GM21528 (cell line): ENCODE measurements around the gene C9.
A peak's percentile ranks its signal among the peaks of the same experiment; 100 is the strongest.
"Not testable (repeated sequence)": the region's sequence is repeated elsewhere in the genome, so short reads cannot be mapped to it uniquely, and the experiment has no call there.

Source experiments
- ATAC-seq: cut with Tn5 transposase; IDR thresholded peaks from one replicate; pipeline ENCODE4 v1.9.1; 2021; ENCODE audit warnings: mild to moderate bottlenecking, moderate library complexity; ENCODE audit not compliant: unreplicated experiment, low FRiP score

Gene C9

GRCh38 chr5:39334296-39334695, 30.0 kb downstream of the C9 start:
- ATAC-seq, result not testable (repeated sequence)

GRCh38 chr5:39333104-39333503, 31.2 kb downstream of the C9 start:
- no peak for ATAC-seq

GRCh38 chr5:39331861-39332381, 32.4 kb downstream of the C9 start:
- ATAC-seq, result no peak

- no peak for ATAC-seq
Measured at GRCh38 chr5:39328731-39329130, 35.6 kb downstream of the C9 start.

GRCh38 chr5:39323542-39323941, 40.8 kb downstream of the C9 start:
- no peak for ATAC-seq

- ATAC-seq, result no peak
Measured at GRCh38 chr5:39319395-39319794, 44.9 kb downstream of the C9 start.

- ATAC-seq, result not testable (repeated sequence)
Measured at GRCh38 chr5:39316464-39316863, 47.8 kb downstream of the C9 start.

GRCh38 chr5:39315995-39316394, 48.3 kb downstream of the C9 start:
- no peak for ATAC-seq

- no peak for ATAC-seq
Measured at GRCh38 chr5:39314591-39314990, 49.7 kb downstream of the C9 start.

- ATAC-seq, result no peak
Measured at GRCh38 chr5:39309534-39309933, 54.8 kb downstream of the C9 start.

GRCh38 chr5:39302472-39302871, 61.8 kb downstream of the C9 start:
- ATAC-seq, result no peak

- no peak for ATAC-seq
Measured at GRCh38 chr5:39301406-39301805, 62.9 kb downstream of the C9 start.

GRCh38 chr5:39299962-39300361, 64.3 kb downstream of the C9 start:
- no peak for ATAC-seq

- no peak for ATAC-seq
Measured at GRCh38 chr5:39294736-39295135, 69.6 kb downstream of the C9 start.

GRCh38 chr5:39284552-39284951, 79.7 kb downstream of the C9 start:
- ATAC-seq, result no peak

- peak; percentile 90 for ATAC-seq
Measured at GRCh38 chr5:39283231-39283818, 81.0 kb downstream of the C9 start.

GRCh38 chr5:39282561-39282960, 81.7 kb downstream of the C9 start:
- ATAC-seq, result no peak

GRCh38 chr5:39275865-39276264, 88.4 kb downstream of the C9 start:
- ATAC-seq, result not testable (repeated sequence)

GRCh38 chr5:39274398-39275085, 89.8 kb downstream of the C9 start:
- peak; percentile 87 for ATAC-seq

- no peak for ATAC-seq
Measured at GRCh38 chr5:39273314-39273954, 90.9 kb downstream of the C9 start.

GRCh38 chr5:39272869-39273231, 91.4 kb downstream of the C9 start:
- not testable (repeated sequence) for ATAC-seq
